CD4-positive, alpha-beta T cell treated with Interleukin-6 for 4 hours (primary cell): ENCODE measurements around the gene MOB3C.

Experiments used
- DNase-seq: peaks from one replicate; pipeline ENCODE4 v3.0.0-alpha.2; 2020; ENCODE audit warnings: mixed read lengths

The MOB3C gene

DNA sequence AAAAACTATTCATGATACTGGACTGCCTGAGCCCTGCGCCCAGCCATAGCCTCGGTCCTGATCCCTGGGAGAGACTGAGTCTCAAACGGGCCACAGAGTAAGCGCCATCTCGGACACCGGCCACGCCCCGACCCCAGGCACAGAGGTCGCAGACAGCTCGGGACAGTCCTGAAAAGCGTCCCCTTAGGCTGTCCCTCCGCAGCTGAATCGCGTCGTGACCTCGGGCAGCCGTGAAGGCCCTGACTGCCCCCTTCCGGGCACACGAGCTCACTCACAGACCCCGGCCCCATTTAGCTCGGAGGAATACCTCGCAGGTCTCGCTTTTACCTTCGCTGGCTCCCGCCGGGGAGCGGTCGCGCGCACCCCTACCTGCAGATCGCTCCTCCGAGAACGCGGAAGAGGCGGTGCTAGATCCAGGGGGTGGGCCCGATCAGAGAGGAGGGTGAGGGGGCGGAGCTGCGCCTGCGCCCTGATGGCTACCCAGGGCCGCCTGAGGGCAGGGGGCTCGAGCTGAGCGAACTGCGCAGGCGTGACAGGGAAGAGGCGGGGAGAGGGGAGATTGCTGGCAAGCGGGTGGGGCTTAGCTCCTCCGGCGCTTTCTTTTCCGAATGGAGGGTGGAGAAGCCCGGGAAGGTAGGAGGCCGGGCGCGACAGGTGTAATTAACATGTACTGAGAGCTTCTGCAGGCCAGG lies 12.6 kb downstream of the MOB3C start, which contains the start of gene MKNK1:
MKNK1 (minus strand) TSS at position 411 of the 692 bp plus-strand sequence. CDS start 20,941 bp downstream, outside the sequence.
- DNase-seq, result peak; percentile 100

DNA sequence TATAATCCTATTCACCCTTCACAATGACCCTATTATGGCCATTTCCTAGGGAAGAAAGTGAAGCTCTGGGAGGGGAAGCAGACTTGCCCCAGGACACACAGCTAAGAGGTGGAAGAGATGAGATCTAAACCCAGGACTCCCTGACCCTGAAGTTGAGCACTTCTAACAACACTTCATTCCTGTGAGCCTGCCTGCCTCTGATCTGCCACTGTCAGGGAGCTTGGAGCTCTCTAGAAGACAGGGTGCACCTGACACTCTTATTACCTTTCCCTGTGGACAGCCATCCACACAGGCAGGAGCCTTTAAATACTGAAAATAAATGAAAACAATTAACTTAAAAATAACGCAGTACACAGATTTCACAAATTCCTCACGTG lies 13.1 kb downstream of the MOB3C start:
- DNase-seq, result no peak

DNA sequence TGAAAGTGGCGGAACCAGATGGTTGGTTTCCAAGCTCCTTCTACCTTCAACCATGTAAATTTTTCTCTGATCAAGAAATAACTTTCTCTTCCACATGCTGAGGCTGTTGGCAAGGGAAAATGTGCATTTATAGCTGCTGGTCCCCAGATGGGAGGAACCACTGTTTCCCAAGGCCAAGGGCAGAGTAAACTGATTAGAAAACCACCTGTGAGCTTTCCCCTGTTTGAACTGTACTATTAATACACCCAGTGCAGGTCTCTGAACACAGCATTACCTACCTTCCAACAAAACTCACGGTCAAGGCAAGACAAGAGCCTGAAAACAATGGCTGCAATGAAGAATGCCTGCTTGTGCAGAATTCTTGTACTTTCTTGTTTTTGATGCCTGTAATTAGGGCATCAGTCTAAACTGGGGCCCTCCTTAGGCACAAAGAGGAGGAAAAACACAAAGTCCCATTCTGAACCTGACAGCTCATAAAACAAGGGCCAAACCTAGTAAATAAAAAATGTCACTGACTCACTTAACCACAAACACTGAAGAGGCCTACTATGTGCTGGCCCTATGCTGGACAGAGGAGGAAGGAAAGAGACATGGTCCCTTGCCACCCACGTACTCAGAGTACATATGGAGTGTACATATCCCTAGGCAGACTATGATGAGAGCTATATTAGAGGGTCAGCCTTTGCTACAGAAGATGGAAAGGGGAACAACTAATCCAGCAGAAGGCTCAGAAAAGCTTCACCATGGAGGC lies 15.2 kb downstream of the MOB3C start:
- no peak for DNase-seq

DNA sequence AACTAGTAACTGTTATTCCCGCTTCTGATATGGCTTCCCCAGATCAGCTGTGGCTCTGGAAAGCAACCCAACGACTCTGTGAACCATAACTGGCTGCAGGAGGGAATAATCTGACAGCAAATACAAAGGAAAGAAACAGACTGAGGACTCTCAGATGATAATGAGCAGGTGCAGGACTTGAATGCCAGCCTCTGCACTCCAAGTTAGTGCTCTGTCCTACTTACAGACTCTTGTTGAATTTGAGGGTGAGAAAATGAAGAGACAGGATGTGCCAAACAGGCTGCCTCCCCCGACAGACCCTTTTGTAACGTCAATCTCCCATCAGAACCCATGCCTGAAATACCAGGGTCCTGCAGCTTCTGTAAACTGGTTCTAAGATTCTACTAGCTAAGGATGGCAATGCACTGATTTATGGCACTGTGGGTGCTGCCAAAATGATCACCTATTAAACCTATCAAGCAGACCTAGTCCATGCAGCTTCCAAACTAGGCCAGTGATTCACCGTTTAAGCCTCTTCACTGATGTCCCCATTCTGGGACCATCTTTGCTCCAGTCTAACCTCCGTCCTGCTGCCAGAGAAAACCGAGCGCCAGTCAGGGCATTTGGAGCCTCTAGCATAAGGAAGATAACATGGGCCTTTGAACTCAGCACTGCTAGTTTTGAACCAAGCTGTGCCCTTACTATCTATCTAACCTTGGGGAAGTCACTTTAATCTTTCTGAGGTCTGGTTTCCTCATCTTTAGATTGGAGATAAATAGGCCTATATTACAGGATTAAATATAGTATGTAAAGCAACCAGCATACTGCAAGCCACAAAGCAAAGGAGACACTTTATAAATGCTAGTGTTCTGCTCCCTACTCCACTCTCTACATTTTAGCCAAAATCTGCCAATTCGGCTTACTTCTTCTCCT lies 17.3 kb downstream of the MOB3C start:
- DNase-seq, result no peak

DNA sequence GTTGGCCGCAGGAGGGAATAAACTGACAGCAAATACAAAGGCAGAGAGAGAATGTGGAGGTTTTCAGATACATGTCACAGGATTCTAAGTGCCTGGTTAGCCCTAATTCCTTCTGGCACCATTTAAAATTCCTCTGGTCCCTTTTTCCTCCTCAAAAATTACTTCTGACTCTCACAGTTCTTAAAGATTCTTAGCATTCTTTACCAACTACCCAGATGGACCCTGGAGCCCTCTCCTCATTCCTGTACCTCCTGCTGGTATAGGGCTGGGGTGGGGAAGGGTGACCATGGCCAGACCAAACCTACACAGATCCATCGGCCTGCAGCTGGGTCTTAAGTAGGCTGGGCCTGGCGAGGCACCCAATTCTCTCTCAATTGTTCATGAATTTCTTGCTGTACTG lies 19.8 kb downstream of the MOB3C start:
- DNase-seq, result no peak

DNA sequence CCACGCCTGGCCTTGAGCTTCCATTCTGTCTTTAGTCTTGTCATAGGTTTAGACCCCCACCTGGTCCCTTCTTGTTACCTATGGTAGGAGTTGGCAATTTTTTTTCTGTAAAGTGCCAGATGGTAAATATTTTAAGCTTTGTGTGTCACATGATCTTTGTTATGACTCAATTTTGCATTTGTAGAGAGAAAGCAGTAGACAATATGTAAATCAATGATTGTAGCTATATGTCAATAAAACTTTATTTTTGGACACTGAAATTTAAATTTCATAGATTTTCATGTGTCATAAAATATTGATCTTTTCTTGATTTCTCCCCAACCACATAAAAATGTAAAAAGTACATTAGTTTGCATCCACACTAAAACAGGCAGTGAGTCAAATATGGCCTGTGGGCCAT lies 20.6 kb downstream of the MOB3C start:
- DNase-seq, result no peak

DNA sequence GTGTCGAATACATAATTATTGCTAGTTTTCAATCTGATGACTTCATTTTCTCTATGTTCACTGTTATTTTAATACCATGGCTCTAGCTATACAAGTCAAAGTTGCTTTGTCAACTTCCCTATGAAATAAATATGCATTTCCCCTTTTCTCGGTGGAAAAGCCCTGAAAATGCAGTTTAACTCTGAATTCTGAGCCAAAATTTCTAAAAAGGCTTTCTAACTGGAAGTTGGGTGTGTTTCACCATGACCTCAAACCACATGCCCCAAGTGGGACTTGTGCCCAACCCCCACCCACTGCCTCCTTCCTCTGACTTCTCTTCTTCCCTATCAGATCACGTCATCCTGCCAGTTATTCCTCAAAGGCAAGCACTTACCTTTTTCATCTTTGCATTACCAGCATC lies 21.5 kb downstream of the MOB3C start:
- peak; percentile 45 for DNase-seq

DNA sequence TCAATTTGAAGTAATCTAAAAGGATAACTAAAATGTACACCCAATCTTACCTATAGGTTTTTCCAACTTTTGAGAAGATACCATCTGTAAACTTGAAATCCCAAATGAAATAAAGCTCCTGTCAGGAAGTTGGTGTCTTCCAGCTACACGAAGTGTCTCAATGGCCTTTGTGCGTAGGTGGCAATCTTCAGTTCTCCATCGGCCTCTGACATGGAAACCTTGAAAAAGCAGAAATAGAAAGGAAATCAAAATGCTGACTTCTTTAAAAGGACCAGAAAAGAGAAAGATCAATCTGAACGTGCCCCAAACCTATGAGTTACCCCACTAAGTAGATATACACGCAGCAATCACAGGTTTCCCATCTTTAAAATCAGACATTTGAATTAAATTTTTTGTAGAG lies 22.5 kb downstream of the MOB3C start:
- no peak for DNase-seq

DNA sequence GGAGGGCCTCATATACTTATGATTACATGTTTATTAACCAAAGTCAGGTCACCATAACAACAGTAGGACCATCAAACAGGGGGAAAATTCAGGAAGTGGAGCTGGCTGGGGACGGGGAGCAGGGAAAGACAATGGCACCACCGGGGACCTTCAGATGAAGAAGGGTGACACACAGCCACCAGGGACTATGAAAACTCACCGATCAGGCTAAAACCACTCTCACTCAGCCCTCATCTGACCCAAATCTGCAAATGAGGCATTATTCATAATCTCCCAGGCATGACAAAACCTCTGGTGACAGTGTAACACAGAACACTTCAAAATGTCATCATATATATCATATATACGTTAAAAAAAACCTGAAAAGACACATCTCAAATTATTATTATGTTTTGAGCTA lies 23.8 kb downstream of the MOB3C start:
- no peak for DNase-seq

DNA sequence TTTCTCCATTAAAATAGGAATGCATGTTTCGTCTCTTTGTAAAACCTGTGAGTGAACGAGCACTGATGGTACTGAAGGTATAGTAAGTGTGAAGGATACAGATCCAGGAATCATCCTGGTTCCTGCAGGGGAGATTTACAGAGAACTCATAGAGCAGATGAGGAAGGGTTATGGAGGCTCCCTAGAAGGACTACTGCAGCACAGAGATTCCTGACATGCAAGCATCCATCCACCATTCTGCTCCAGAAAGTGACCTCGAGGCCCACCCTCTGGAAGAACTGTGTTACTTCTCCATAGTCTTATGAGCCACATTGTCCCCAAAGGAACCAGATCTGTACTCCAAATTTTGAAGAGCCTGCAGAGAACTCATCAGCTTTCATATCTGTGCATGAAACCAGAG lies 27.1 kb downstream of the MOB3C start:
- no peak for DNase-seq

DNA sequence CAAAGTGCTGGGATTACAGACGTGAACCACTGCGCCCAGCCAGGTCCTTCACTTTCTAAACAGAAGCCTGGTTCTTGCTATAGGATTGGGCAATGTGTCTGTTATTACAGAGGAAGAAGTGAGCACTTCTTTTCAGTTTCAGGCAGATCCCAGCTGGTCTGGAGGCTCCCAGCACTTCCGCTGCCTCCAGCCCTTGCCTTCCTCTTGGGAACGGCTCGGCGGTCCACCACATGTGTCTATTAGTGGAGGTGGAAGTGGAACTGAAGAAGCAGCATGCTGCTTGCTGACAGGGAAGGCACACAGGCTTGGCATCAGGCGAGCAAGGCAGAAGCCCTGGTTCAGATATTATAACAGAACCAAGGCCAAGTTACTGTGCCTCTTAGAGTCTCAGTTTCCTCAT lies 29.5 kb downstream of the MOB3C start:
- no peak for DNase-seq

DNA sequence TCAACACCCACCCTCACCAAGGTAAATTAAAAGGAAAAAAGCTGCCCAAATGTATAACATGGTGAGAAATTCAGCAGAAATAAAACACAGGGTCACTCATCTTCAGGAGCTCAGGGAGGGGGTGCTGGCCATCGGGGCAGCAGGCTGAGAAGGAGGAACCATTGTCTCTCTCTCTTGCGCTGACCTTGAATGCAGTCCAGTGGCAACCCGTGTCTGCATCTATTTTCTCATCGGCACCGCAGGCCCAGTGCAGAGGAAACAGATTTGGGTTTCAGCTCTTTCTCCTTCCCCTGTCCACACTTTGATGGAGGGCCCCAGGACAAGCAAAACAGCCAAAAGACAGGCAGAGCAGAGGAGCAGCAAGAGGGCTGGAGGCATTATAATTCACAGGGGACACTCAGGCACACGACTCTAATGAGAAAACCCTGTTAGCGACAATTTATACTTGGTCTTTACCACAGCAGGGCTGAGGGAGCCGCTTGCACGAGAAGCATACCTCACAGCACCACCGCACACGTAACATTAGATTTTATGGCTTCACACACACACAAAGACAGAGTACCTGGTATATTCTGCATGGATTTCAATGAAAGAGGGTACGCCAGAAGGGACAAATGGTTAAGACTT lies 31.2 kb downstream of the MOB3C start:
- no peak for DNase-seq

DNA sequence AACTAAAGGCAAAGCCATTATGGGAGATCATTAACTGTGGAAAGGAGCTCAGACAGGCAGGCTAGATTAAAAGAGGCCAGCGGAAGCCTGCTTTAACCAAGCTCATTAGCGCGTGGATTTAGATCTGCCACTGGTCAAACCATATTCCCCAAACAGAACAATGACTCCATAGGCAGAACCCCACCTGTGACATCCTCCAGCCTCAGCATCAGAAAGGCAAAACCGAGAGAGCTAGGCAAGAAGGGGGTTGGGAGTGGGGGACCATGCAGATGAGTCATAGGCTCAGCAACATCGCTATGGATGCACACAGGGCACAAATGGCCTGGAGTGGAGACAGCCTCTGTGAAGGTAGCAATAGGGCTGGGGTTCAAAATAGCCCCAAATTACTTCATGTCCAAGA lies 33.1 kb downstream of the MOB3C start:
- no peak for DNase-seq

DNA sequence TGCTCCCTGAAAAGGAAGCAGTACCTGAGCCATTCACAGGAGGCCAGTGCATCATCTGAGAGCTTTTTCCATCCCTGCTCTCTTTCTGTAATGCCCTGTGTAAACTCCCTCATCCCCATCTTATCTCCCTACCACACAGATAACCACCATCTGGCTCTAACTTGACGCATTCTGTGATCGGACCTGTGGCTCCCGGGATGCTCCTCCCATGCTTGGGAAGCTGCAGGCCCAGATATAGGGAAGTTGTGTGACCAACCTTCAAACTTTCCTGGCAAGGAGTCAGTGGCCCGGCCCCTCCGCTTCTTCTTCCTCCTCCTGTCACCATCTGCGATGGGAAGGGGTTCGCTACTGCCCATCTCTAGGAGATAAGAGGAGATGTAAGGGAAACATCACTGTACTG lies 33.6 kb downstream of the MOB3C start:
- no peak for DNase-seq

DNA sequence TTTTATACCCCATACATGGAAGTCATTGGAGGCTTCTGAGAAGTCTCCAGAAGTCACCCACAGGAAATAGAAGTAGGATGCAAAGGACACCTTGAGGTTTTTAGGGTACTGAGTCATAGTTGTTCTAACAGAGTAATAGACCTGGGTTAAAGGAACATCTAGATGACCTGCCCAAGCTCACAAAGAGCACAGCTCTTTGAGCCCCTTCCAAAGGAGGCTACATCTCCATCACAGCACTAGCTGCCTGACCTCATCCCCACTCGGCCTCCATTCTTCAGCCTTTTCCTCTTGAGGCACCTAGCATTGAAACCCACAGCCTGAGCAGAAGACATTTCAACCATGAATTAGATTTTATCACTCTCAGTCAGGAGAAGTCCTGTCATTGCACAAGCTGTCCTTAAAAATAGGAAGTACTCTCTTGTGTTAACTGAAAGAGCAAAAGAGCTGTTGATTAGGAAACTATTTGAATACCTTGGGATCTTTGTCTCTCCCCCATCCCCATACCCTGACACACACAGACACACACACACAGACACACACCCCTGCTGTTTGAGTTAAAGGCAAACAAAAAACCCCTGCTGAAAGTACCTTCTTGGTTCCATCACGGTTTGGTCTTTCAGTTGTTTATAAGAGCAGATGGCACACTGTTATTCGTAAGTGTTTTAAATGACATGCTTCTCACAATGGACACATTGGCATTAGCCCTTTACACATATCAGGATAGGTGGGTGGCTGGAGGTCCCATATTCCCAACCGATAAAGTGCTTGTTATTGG lies 34.7 kb downstream of the MOB3C start:
- no peak for DNase-seq

DNA sequence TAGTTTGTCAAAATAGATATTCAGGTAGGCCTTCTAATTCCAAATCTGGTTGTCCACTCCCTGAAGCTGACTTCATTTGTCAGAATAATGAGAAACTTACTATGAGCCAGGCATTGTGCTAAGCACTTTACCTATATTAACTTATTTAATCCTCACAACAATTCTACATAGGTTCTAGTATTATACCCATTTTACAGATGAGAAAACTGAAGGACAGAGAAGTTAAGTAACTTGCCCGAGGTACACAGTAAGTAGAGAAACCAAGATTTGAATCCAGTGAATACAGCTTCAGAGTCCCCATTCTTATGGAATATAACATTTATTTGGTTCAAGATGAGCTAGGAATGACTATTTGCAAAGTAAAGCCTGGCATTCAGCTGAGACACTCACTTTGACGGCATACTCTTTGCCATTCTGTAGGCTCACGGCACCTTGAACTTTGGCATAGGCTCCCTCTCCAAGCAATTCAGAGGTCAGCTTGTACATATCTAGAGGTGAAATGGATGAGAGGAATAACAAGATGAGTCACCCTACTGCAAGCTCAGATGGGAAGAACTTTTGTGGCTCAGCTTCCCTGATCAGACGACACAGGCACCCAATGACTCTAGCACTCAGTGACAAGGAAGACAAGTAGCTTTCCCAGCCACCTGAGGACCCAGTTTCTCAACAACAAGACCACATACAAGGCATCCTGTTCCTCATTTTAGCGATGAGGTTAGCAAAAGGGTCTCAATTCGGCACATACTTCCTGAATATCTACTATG lies 36.3 kb downstream of the MOB3C start:
- DNase-seq, result no peak

DNA sequence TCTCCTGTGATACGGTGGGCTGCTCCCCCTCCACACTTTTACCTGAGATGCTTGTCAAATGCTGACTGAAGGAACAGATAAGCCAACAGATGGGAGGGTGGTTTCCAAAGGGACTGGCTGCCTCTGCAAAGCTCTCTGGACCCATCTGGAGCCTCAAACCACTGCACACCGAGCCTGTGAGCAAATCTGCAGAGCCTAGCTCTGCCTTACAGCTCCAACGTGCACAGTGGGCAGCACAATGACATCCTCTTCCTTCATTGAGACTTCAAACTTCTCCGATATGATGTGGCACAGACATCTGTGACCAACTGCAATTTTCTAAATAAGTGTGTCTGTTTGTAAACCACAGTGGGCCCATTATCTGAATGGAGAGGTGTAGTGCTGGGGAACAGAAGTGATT lies 38.9 kb downstream of the MOB3C start:
- DNase-seq, result no peak

DNA sequence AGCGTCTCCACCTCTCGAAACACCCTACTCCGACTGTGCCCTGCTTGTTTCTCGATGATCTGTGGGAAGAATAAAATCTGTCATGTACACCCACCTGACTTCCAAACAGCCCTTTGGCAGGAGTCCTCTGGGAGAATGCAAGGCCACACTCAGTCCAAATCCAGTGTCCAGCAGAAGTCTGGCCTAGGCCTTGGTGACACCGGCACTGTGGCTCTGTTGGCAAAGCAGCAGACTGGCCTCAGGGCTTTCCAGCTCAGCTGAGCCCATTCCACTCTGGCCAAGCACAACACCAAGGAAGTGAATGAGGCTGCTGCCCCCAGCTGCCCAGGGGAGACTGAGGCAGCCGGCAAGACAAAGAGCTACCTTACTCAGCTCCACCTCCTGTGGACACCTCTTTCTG lies 40.0 kb downstream of the MOB3C start:
- no peak for DNase-seq

DNA sequence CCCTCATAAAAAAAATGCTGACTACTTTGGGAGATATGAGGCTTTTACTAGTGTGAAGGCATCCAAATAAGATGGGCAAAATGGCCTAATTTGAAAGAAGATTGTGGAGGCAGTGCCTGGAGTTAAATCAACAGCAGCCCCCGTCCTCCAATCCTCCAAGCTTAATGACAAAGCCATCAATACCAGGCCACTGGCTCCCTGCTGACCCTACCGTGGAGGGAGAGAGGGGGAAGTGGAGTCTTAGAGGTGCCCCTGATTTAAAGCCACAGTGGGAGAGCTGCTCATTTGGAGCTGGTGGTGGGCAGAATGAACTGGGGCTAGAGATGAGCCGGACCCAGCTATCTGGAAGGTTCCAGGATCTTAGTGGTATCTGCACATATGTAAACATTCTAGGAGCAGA lies 40.8 kb downstream of the MOB3C start:
- DNase-seq, result no peak

DNA sequence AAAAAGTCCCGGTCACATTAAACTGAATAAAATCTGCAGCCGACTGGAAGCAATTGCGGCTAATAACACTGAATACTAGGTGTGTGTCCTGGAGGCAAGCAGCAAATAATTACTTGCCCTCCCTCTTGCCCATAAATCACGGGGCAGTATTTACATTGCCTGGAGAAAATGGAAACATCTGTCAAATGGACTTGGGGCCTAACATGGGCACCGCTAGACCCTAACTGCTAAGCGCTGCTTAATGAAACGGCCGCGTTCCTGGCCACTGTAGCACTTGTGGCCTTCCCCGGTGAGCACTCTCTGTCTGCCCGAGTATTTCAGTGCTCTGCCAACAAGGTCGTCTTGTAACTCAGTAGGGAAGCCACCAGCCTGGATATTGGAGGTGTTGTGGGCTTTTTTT lies 41.3 kb downstream of the MOB3C start:
- DNase-seq, result no peak

DNA sequence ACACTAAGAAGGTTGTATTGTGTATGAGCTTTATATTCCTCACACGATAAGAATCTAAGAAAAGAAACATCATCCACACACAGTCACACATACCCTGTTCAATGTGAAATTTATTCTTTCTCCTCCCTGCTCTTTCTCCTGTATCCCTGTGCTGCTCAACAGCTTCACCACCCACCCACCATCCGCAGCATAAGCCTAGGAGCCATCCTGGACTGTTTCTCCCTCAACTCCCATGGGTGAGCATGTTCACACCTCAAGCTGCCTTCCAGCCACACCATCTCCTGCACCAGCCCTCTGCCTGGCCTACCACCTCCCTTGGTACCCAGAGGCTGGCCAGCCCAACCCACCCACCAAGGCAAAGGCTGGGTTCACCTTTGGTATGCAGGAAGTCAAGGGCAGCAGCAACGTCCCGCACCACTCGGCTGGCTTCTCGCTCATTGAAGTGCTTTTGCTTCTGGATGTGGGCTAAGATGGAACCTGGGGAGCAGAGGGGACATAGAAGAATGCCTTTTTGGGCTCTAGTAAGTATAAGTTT lies 44.9 kb downstream of the MOB3C start:
- DNase-seq, result no peak
